Sigmoid colon (tissue), 7 donors: Measurements from ENCODE around the gene PTGER1. TPM values are rescaled to one million over a fixed set of nuclear protein-coding genes. Genes with fewer than 3 reads are reported as not detected.

Experiments
- DNase-seq: peaks from one replicate; pipeline ENCODE4 v3.0.0-alpha.2; 2019
- H3K27ac ChIP-seq, 4 donors: fragments of 200-600 bp; sonication (generic); one replicate each; pipeline ENCODE4 v1.5.1; 2016 to 2019; ENCODE audit warnings: mild to moderate bottlenecking in 1 of 4
- H3K27me3 ChIP-seq, 3 donors: fragments of 200-600 bp; sonication (generic); one replicate each; pipeline ENCODE4 v1.5.1; 2019; ENCODE audit warnings: mild to moderate bottlenecking in 1 of 3
- H3K36me3 ChIP-seq, 4 donors: fragments of 200-600 bp; sonication (generic); one replicate each; pipeline ENCODE4 v1.5.1; 2016 to 2019
- H3K4me1 ChIP-seq, 4 donors: fragments of 200-600 bp; sonication (generic); one replicate each; pipeline ENCODE4 v1.5.1; 2017 to 2019
- H3K4me3 ChIP-seq, 4 donors: fragments of 200-600 bp; sonication (generic); one replicate each; pipeline ENCODE4 v1.5.1; 2017 to 2019; ENCODE audit warnings: mild to moderate bottlenecking in 2 of 4, moderate library complexity in 1 of 4
- H3K9me3 ChIP-seq, 4 donors: fragments of 200-600 bp in 3 of 4; sonication (generic) in 3 of 4; one replicate each; pipeline versions ENCODE4 v1.5.1 to v1.6.1; 2013 to 2019
- CTCF ChIP-seq, 4 experiments: fragments of 450-650 bp in 3 of 4; fragments of 200-600 bp in 1 of 4; IDR thresholded peaks; one replicate each; pipeline ENCODE4 v1.5.1; 2016 to 2019; ENCODE audit warnings: antibody characterized with exemption in 4 of 4, mild to moderate bottlenecking in 3 of 4, moderate library complexity in 2 of 4
- EP300 ChIP-seq, 4 donors: sonication (generic); formaldehyde crosslinking; IDR thresholded peaks; one replicate each; pipeline ENCODE4 v1.6.1; 2017; ENCODE audit warnings: antibody characterized with exemption in 4 of 4
- POLR2A ChIP-seq, 2 donors: fragments of 450-650 bp; IDR thresholded peaks; one replicate each; pipeline ENCODE4 v1.6.1; 2016; ENCODE audit warnings: antibody characterized with exemption in 2 of 2, mild to moderate bottlenecking in 2 of 2, moderate library complexity in 2 of 2
- POLR2AphosphoS5 ChIP-seq, 4 donors: sonication (generic); formaldehyde crosslinking; IDR thresholded peaks; one replicate each; pipeline ENCODE4 v1.6.1; 2017; ENCODE audit warnings: antibody characterized with exemption in 4 of 4
- WGBS, 2 donors: extraction: QIAGEN DNeasy Blood & Tissue Kit; methylation state at CpG; one replicate each; pipeline ENCODE4 v1.1.7; 2013; 5-methylcytosine and 5-hydroxymethylcytosine counted together
- intact Hi-C: fragments of 100-400 bp; cut with DNase I; formaldehyde crosslinking; loops from one replicate; pipeline ENCODE4 v1.15.1; 2023
- polyA plus RNA-seq, 3 donors: library from polyadenylated mRNA; stranded (reverse); fragments of 200-250 nt; gene quantifications; one replicate each; pipeline ENCODE4 v1.2.3, GENCODE V29; 2013
- total RNA-seq, 4 donors: library from RNA; depleted of rRNA; stranded (reverse); fragments of >200 nt; gene quantifications; one replicate each; pipeline ENCODE4 v1.1.0, GENCODE V29; 2016
- donor health status: healthy with polysubstance abuse.
- donor health status: Bipolar disorder and iron deficiency.
- donor health status: healthy.

The PTGER1 gene
- total and polyA plus RNA-seq, 7 donors = 0.54 to 0.71 (median 0.67) TPM; not detected in 4

- 55 to 70% methylated on average over 26 of the region's 26 CpGs for WGBS, 2 donors
- peaks cover 0 to 59% (median 45%) of the 10 kb centered on the region in 4 donors for H3K4me1 ChIP-seq
These were observed 1.7 kb upstream of the PTGER1 start for GRCh38 chr19:14476673-14477401.

GRCh38 chr19:14476327-14476672 lies 1.1 kb upstream of the PTGER1 start:
- 73 to 75% methylated on average over 7 of the region's 7 CpGs for WGBS, 2 donors
- peaks cover 0 to 36% (median 19%) of the 10 kb centered on the region in 4 donors for H3K36me3 ChIP-seq
- peak overlapping the region in 1 of 4 donors; percentile 33 for H3K27ac ChIP-seq
- H3K4me1 ChIP-seq = peaks cover 0 to 61% (median 46%) of the 10 kb centered on the region in 4 donors
- peaks cover 18 to 39% (median 33%) of the 10 kb centered on the region in 3 donors for H3K27me3 ChIP-seq
- no peak overlapping the region for H3K4me3 ChIP-seq
- H3K9me3 ChIP-seq = no peaks in the 10 kb centered on the region
- TF ChIP-seq POLR2AphosphoS5 (IDR thresholded peaks at IDR 0.05) = no peak
- DNase-seq = no peak
- intact Hi-C loops = no loop called here

More at GRCh38 chr19:14476673-14477401, 1.7 kb upstream of the PTGER1 start:
- Histone ChIP-seq H3K27ac (peak overlapping the region in 2 of 4 donors; percentile 14 to 37), H3K27me3 (peaks cover 18 to 39% (median 33%) of the 10 kb centered on the region in 3 donors), H3K36me3 (peaks cover 0 to 34% (median 19%) of the 10 kb centered on the region in 4 donors), H3K4me3 (no peak overlapping the region), H3K9me3 (no peaks in the 10 kb centered on the region)
- no peak for TF ChIP-seq POLR2A (IDR thresholded peaks at IDR 0.05)
- peak in 1 of 4 donors; percentile 17 for TF ChIP-seq POLR2AphosphoS5 (IDR thresholded peaks at IDR 0.05)
- TF ChIP-seq CTCF (IDR thresholded peaks at IDR 0.05) = no peak
- peak; percentile 84 for DNase-seq
- intact Hi-C loops = no loop called here

- WGBS, 2 donors = 25 to 48% methylated on average over 12 of the region's 12 CpGs
- Histone ChIP-seq H3K27me3 (peaks cover 18 to 39% (median 33%) of the 10 kb centered on the region in 3 donors), H3K4me3 (no peak overlapping the region), H3K36me3 (peaks cover 10 to 45% (median 27%) of the 10 kb centered on the region in 4 donors), H3K27ac (peak overlapping the region in 1 of 4 donors; percentile 33), H3K4me1 (peaks cover 0 to 57% (median 46%) of the 10 kb centered on the region in 4 donors), H3K9me3 (no peaks in the 10 kb centered on the region)
- no peak for DNase-seq
- TF ChIP-seq POLR2A (IDR thresholded peaks at IDR 0.05) = no peak
- TF ChIP-seq EP300 (IDR thresholded peaks at IDR 0.05) = no peak
- TF ChIP-seq POLR2AphosphoS5 (IDR thresholded peaks at IDR 0.05) = no peak
- TF ChIP-seq CTCF (IDR thresholded peaks at IDR 0.05) = no peak
- intact Hi-C loops = no loop called here
These were observed 327 bp downstream of the PTGER1 start for GRCh38 chr19:14474827-14475226.

GRCh38 chr19:14473978-14474578 lies 1.1 kb downstream of the PTGER1 start:
- WGBS, 2 donors = 15 to 32% methylated on average over 53 of the region's 53 CpGs
- DNase-seq = no peak
- H3K27me3 ChIP-seq = peaks cover 18 to 39% (median 33%) of the 10 kb centered on the region in 3 donors
- H3K4me3 ChIP-seq = peak overlapping the region in 2 of 4 donors; percentile 8 to 17
- peaks cover 0 to 57% (median 46%) of the 10 kb centered on the region in 4 donors for H3K4me1 ChIP-seq
- no peak overlapping the region for H3K27ac ChIP-seq
- H3K36me3 ChIP-seq = peaks cover 10 to 45% (median 31%) of the 10 kb centered on the region in 4 donors
- H3K9me3 ChIP-seq = no peaks in the 10 kb centered on the region
- no peak for TF ChIP-seq POLR2A (IDR thresholded peaks at IDR 0.05)
- no peak for TF ChIP-seq POLR2AphosphoS5 (IDR thresholded peaks at IDR 0.05)
- no peak for TF ChIP-seq EP300 (IDR thresholded peaks at IDR 0.05)
- TF ChIP-seq CTCF (IDR thresholded peaks at IDR 0.05) = no peak
- intact Hi-C loops = loop anchor here (2.0 kb wide), 1 partner anchor 41 kb away; the partner anchor contains the start of gene PKN1
